ENCODE results near the gene TRPT1.

TRPT1 gene, protein sequence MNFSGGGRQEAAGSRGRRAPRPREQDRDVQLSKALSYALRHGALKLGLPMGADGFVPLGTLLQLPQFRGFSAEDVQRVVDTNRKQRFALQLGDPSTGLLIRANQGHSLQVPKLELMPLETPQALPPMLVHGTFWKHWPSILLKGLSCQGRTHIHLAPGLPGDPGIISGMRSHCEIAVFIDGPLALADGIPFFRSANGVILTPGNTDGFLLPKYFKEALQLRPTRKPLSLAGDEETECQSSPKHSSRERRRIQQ

DNA sequence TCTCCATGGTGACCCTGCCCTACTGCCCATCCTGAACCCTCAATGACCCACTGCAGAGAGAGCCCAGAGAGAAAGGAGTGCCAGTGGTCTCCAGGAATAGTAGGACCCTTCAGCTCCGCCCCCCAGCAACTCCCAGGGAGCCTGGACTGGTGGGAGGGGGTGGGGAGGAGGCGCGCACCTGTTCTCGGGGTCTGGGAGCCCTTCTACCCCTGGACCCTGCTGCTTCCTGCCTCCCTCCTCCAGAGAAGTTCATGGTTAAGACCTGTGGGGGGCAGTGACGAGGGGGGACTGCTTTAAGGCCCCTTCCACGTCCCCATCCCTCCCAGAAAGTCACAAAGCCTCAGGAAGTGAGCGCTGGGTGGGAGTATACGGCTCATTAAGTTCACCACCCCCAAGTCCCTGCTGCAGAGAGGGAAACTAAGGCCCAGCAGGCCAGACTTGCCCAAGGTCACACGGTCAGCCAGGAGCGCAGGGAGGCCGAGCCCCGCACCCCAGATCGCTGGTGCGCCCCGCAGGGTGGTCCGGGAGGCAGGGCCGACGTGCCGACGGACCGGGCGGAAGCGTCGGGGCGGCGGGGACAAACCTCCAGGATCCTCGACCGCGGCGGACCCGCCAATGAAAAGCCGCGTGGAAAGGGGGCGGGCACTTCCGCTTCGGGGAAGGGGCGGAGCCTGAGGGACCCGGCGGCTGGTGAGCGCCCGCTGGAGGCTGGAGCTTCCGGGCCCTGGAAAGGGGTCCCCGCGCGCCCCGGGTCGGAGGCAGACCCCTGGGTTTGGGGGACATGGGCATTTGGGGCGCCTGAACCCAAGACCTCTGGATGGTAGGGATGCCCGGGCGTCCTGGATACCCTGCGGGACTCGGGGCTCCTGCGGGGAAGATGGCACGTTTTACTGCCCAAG is at the start of gene TRPT1, which contains the start of gene NUDT22:
Gene TRPT1, minus strand, starts transcription at position 579 of the 899 bp plus-strand sequence. Its CDS starts 326 bp downstream, at position 253.
Gene NUDT22, plus strand, starts transcription at position 667 of the 899 bp plus-strand sequence. CDS start 379 bp downstream, outside the sequence.
- peak; percentile 88 to 93 (median 88) for DNase-seq (ENCODE audit: low read depth in 2 of 3, low spot score in 2 of 3)

DNA sequence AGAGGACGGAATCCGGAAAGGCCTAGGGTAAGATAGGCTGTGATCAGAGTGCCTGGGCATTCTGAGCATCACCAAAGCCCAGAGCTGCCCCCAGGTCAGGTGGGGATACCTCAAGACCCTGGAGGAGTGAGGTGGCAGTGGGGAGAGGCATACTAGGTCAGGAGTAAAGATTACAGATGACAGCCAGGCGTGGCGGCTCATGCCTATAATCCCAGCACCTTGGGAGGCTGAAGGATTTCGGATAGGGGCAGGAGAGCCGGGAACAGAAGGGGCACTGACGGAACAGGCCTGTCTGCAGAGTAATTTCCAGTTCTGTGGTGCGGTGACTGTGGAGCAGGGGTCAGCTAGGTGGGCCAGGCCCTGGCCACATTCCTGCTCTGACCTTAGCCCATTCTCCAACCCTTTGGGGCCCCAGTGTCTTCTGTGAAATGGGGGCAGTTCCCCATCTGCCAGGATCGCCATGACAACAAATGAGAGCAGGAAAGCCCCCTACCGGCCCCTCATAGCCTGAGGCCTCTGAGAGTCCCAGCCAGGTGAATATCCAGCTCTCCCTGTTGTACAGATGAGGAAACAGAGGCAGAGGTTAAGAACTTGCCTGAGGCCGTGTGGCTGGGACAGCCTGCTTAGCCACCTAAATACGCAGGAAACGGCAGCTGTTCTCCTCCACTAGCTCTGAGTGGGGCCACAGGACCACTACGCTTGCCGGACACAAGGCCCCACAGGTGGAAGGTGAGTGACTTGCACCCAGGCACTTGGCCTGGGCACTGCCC is 49.2 kb upstream of the TRPT1 start:
- DNase-seq (ENCODE audit: low read depth in 2 of 3, low spot score in 2 of 3) = no peak

DNA sequence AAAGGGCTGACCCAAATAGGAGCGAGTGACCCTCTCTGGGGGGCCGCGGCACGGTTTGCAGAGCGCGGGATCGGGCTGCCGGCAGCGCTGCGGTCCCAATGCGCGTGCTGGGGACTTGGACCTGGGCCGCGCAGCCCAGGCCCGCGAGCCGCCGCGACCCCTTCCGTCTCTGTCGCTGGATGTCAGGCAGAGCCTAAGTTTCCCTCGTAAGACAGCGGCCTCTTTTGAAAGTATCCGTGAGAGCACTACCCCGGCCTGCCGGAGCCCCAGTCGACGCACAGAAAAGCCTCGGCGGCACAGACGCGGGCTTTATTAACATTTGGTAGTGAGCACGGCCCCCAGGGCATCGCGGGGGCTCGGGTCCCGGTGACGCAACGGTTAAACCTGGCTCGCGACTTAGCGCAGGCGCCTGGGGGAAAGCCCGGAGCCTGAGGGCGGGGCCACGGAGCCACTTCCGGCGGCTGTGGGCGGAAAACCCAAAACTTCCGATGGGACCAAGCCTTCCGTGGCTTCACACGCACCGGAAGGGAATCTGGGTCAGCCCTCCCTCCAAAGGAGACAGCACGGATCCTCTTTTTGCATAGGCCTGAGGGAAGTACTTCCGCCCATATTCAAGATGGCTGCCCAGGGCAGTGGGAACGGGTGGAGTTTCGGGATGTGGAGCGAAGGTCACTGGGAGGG is 43.7 kb upstream of the TRPT1 start:
- peak; percentile 89 to 98 (median 96) for DNase-seq (ENCODE audit: low read depth in 2 of 3, low spot score in 2 of 3)

DNA sequence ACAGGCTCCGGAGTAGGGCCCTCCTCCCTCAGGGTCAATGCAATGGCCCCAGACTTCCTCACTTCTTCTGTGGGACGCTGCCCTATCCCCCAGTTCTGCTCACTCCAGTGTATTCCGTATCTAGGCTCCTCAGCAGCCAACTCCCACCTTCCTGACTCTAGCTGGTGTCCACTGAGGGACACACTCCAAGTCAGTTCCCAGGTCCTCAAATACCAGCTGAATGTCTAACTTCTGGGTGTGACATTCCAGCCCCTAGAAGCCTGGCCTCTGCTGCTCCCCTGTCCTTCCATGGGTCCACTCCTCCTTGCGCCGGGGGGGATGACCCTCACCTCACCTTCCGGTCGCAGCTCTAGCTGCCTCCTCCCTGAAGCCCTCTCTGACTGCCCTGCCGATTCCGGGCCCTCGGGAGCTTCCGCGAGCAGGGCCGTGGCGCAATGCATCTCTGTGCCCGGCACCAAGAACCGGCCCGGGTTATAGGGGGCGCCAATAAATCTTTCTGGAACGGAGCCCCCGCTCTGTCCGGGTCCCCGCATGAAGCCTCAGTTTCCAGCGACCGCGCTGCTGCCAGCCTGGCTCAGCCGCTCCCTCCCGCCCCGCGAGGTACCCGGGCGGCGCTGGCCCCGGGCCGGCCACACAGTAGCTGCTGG is 43.0 kb upstream of the TRPT1 start:
- peak in 2 of 3 experiments; percentile 19 to 38 for DNase-seq (ENCODE audit: low read depth in 2 of 3, low spot score in 2 of 3)

DNA sequence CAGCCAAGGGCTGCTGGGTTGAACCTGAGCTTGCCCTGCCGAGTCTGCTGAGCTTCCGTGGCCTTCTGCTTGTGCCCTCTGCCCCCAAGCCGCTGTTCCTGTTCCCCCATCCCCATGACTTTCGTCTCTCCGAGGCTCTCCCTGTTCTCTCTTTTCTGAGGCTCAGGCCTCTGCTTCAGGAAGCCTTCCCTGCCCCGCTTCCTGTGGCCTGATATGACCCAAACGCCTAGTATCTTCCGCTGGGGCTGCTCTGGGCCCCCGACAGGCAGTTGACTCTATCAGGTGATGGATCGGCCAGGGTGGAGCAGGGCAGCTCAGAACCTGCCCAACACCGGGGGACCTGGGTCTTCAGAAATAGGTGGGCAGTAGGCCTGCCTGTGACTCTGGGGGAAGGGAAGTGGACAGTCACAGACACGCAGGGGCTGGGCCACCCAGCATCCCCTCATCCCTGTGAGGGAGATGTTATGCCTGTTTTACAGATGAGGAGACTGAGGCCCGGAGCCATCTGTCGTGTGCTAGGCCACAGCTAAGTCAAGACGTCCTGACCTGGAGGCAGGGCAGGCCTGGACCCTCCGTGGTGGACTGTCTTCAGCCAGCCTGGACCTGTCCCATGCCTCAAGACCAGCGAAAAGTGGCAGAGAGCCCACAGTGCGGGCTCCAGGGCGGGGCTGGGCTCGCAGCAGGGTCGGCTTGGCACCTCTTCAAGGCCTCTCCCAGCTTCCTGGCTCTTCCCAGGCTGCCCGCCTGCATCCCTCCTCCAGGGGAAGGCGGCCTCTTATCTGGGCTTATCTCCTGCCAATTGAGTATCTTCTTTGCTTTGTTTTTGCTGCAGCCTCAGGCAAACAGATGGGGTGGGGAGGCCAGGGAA is 42.3 kb upstream of the TRPT1 start:
- no peak for DNase-seq (ENCODE audit: low read depth in 2 of 3, low spot score in 2 of 3)

DNA sequence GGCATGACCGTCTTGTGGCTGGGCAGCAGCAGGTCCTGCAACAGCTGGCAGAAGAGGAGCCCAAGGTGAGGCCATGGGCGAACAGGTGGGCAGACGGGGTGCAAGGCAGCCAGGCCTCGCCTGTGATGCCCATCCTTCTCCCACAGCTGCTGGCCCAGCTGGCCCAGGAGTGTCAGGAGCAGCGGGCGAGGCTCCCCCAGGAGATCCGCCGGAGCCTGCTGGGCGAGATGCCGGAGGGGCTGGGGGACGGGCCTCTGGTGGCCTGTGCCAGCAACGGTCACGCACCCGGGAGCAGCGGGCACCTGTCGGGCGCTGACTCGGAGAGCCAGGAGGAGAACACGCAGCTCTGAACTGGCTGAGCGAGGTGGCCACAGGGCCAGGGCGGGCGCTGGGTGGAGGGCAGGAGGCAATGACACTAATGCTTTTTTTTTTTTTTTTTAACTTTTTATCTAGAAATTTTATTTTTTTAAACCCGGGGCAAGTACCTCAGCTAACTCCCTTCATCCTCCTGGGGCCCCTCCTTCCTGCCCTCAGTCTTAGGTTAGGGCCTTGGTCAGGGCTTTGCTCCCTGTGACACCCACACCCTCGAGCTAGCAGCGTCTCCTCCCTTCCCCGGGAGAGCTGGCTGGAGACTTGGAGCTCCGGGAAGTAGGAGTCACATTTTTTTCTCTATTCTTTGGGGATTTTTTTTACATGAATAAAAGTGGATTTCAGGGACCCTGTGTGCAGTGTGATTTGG is 41.4 kb upstream of the TRPT1 start:
- no peak for DNase-seq (ENCODE audit: low read depth in 2 of 3, low spot score in 2 of 3)

DNA sequence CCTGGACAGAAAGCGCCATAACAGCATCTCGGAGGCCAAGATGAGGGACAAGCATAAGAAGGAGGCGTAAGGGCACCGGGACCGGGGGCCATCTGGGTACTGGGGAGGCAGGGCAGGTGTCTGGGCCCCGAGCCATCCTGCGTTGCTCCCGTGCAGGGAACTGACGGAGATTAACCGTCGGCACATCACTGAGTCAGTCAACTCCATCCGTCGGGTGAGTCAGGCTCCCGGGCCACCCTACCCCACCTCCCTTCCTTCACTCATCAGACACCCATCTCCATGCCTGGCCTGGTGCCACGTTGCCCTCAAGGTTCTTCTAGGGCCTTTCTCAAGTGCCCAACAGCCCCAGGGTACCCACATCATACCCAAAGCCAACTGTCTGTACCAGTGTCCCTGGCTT is 40.4 kb upstream of the TRPT1 start:
- DNase-seq (ENCODE audit: low read depth in 2 of 3, low spot score in 2 of 3) = no peak

DNA sequence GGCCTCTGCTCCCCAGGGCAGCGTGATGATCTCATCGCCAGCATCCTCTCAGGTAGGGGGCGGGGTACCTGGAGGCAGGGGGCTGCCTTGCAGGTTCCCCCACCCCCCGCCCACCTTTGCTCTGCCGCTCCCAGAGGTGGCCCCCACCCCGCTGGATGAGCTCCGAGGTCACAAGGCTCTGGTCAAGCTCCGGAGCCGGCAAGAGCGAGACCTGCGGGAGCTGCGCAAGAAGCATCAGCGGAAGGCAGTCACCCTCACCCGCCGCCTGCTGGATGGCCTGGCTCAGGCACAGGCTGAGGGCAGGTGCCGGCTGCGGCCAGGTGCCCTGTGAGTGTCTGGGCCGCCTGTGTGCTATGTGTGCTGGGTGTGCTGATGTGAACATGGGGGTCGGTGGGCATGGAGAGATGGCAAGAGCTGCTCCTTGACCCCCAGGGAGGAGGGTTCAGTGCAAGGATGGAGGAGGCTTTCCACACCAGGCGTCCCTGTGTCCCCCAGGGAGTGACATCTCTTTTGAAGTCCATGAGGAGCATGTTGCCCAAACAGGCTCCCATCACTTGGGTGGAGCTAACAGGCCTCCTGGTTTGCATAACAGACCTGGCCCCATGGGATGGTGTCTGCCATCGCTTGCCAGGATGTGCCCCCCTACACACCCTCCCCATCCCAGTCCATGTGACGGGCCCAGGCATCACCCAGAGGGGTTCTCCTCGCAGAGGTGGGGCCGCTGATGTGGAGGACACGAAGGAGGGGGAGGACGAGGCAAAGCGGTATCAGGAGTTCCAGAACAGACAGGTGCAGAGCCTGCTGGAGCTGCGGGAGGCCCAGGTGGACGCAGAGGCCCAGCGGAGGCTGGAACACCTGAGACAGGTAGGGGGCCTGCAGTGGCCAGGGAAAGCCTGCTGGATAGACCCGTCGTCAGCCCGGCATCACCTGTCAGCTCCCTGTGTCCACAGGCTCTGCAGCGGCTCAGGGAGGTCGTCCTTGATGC is 39.5 kb upstream of the TRPT1 start:
- DNase-seq (ENCODE audit: low read depth in 2 of 3, low spot score in 2 of 3) = no peak

DNA sequence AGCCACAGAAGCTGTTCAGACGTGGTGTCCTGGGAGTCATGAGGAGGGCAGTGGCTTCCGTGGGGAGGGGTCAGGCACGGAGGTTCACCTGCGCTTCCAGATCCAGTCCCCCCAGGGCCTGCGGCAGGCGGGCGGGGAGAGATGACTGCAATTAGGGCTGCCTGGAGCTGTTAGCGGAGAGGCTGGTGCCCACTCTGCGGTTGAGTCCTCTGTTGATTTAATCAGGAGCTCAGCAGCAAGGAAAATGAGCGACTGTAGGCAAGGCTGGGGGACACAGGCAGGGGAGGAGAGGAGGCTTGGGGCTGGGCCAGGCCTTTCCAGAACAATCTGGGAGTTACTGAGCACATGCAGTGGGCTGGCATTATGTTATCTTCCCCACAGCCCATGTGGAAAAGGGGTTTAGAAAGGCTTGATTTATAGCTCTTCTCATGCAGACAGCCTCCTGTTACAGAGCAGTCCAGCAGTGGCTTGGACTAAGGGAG is 38.4 kb upstream of the TRPT1 start:
- DNase-seq (ENCODE audit: low read depth in 2 of 3, low spot score in 2 of 3) = no peak

DNA sequence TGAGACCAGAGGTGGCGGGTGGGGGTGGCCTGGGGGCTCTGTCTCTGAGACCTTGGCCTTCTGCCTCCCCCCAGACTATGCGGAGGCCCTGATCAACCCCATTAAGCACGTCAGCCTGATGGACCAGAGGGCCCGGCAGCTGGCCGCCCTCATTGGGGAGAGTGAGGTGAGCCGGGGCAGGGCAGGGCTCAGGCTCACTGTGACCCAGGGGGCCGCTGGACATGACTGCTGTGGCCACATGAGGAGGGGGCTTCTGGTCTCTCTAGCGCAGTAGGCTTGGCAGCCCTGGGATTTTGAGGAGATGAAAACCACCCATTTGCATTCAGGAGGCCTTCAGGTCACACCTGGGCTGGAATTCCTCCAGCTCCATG is 37.9 kb upstream of the TRPT1 start:
- no peak for DNase-seq (ENCODE audit: low read depth in 2 of 3, low spot score in 2 of 3)

DNA sequence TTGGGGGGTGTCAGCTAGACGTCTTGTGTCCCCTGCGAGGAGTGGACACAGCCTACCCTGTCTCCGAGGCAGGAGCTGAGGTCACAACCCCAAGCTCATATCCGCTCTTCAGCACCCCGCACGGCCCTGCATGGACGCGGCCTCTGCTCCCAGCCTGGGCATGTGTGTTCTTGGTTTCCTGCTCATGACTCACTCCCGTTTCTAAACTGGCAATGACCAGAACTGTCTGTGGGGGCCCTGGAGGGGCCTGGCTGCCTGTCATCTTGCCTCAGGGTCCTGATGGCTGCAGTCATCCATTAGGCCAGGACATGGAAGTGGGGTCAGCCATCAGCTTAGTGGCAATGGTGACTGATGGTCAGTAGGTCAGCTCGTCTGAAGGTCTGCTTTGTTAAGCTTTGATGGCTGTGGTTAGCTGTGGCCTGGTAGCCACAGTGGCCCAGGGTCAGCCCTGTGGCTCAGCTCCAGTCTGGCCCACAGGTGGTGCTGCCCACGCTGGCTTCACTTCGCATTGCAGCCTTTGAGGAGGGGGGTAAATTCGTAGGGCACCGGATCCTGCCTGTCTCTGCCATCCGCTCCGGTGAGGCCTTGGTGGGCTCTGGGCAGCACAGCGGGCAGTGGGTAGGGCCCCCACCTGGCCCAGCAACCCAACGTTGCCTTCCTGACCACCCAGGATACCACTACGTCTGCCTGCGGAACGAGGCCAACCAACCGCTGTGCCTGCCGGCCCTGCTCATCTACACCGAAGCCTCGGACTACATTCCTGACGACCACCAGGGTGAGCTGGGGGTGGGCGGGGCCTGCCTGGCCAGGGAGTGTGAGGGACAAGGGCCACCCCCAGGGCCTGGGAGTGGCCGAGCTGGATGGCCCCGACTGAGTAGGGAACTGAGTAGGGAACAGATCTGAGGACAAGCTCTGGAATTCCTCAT is 37.3 kb upstream of the TRPT1 start:
- no peak for DNase-seq (ENCODE audit: low read depth in 2 of 3, low spot score in 2 of 3)

DNA sequence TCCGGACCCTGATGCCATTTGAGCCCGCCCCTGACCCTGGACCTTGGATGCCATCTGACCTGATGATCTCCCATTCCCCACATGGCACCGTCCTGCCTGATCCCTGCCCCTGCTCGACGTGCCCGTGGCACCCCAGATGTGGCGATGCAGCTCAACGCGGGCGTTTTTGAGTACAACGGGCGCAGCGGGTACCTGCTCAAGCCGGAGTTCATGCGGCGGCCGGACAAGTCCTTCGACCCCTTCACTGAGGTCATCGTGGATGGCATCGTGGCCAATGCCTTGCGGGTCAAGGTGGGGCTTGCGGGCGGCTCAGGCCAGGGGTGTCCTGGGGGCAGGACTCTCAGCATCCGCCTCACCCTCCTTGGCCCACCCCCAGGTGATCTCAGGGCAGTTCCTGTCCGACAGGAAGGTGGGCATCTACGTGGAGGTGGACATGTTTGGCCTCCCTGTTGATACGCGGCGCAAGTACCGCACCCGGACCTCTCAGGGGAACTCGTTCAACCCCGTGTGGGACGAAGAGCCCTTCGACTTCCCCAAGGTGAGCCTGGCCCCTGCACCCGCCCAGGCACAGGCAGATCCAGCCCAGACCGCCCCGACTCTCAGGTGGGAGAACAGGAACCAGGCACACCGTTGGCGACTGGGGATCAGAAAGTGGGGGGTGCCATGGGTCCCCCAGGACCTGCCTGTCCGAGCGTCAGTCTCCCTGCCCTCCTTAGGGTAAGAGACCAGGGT is 36.5 kb upstream of the TRPT1 start:
- no peak for DNase-seq (ENCODE audit: low read depth in 2 of 3, low spot score in 2 of 3)

DNA sequence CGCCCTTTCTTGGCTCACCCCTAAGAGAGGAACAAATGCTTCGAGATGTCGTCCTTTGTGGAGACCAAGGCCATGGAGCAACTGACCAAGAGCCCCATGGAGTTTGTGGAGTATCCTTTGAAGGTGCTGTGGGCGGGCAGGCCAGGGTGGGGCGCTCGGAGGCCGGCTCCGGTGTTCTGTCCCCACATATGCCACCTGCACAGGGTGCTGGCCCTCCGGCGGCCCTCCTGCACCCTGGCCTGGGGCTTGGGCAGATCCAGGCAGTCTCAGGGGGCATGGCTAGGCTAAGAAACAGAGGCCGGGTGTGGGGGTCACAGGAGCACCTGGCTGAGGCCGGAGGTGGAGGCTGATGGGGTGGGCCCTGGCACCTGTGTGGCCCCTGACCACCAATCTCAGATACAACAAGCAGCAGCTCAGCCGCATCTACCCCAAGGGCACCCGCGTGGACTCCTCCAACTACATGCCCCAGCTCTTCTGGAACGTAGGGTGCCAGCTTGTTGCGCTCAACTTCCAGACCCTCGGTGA is 35.6 kb upstream of the TRPT1 start:
- DNase-seq (ENCODE audit: low read depth in 2 of 3, low spot score in 2 of 3) = no peak

DNA sequence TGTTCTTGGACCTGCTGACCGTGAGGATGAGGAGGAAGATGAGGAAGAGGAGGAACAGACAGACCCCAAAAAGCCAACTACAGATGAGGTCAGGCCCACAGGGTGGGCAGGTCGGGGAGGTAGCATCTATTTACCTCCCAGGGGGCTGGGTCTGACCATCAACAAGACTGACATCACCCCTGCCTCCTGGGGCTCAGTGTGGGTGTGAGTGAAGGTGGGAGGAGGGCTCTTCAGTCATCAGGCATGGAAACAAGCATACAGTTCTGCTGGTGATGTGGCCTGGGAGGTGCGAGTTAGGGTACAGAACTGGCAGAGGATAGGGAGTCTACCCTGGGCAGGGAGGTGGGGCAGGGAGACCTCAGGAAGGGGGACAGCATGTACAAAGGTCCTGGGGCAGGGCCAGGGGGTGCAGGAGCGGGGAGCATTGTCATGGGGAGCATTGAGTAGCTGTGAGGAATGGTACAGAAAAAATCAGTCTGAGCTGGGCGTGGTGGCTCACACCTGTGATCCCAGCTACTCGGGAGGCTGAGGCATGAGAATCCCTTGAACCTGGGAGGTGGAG is 34.2 kb upstream of the TRPT1 start:
- no peak for DNase-seq (ENCODE audit: low read depth in 2 of 3, low spot score in 2 of 3)

DNA sequence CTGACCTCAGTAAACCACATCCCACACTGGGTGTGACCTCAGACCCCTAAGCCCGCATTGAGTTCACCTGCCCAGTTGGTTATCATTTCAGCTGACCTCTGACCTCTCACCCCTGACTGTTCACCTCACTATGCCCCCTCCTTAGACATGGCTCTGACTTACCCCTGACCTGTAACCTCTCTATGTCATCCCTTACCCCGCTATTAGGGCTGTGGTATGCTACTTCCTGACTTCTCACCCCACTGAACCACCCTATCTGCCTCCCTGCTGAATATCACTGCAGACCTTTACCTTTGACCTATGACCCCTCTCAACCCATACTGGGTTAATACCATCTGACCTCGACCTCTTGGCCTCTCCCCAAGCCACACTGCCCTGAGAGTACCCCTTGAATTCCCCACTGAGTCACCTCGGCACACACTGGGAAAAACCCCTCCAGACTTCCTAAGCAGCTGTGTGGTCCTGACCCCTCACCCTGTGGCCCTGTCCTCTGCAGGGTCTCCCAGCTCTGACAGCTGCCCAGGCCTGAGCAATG is 33.6 kb upstream of the TRPT1 start:
- no peak for DNase-seq (ENCODE audit: low read depth in 2 of 3, low spot score in 2 of 3)

Data from activated CD8-positive, alpha-beta memory T cell treated with anti-CD3 and anti-CD28 coated beads for 48 hours (primary cell).